ENCODE results near the gene TNFRSF21.

The TNFRSF21 gene

GRCh38 chr6:47254051-47254450 lies 55.7 kb downstream of the TNFRSF21 start:
- no peak for TF ChIP-seq TEAD4 (IDR thresholded peaks at IDR 0.05)
- no peak for TF ChIP-seq REST (IDR thresholded peaks at IDR 0.05; ENCODE audit: low read depth)
- no peak for TF ChIP-seq TCF12 (IDR thresholded peaks at IDR 0.05; ENCODE audit: low read depth)
- TF ChIP-seq EP300 (IDR thresholded peaks at IDR 0.05; ENCODE audit: borderline replicate concordance), result no peak
- no peak for TF ChIP-seq FOXM1 (IDR thresholded peaks at IDR 0.05; ENCODE audit: borderline replicate concordance, low read depth)
- no peak for TF ChIP-seq NFIC (IDR thresholded peaks at IDR 0.05)
- TF ChIP-seq CREB1 (IDR thresholded peaks at IDR 0.05; ENCODE audit: low read depth), result no peak
- TF ChIP-seq YY1 (IDR thresholded peaks at IDR 0.05; ENCODE audit: low read depth), result no peak
- TF ChIP-seq, protein P1, sequence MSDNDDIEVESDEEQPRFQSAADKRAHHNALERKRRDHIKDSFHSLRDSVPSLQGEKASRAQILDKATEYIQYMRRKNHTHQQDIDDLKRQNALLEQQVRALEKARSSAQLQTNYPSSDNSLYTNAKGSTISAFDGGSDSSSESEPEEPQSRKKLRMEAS (IDR thresholded peaks at IDR 0.05), result no peak
- TF ChIP-seq EGR1 (IDR thresholded peaks at IDR 0.05), result no peak
- no peak for TF ChIP-seq CEBPB (IDR thresholded peaks at IDR 0.05)
- no peak for TF ChIP-seq TAF1 (IDR thresholded peaks at IDR 0.05; ENCODE audit: low read depth)
- no peak for TF ChIP-seq RAD21 (IDR thresholded peaks at IDR 0.05; ENCODE audit: low read depth)
- no peak for TF ChIP-seq ZBTB7A (IDR thresholded peaks at IDR 0.05; ENCODE audit: low read depth)
- TF ChIP-seq, protein P2, sequence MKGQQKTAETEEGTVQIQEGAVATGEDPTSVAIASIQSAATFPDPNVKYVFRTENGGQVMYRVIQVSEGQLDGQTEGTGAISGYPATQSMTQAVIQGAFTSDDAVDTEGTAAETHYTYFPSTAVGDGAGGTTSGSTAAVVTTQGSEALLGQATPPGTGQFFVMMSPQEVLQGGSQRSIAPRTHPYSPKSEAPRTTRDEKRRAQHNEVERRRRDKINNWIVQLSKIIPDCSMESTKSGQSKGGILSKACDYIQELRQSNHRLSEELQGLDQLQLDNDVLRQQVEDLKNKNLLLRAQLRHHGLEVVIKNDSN (IDR thresholded peaks at IDR 0.05), result no peak

- TF ChIP-seq EGR1 (IDR thresholded peaks at IDR 0.05), result no peak
Measured at GRCh38 chr6:47253136-47253535, 56.6 kb downstream of the TNFRSF21 start.

DNA sequence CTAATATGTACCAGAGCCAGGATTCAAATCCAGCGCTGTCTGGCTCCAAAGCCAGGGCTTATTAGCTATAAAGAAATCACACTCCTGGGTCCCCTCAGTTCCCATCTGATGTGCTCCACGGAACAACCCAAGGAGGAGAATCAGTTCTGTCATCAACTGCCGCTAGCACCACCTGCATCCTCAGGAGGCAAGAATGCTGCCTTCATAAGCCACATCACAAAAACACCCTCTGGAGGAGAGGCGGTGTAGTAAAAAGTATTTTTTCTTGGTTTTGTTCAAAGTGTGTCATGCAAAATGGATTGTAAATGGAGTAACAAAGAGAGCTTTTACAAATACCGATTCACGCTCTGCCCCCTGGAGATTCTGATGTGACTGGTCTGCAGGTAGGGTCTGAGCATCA lies 57.1 kb downstream of the TNFRSF21 start:
- no peak for TF ChIP-seq FOXM1 (IDR thresholded peaks at IDR 0.05; ENCODE audit: borderline replicate concordance, low read depth)
- TF ChIP-seq CEBPB (IDR thresholded peaks at IDR 0.05), result no peak
- TF ChIP-seq YY1 (IDR thresholded peaks at IDR 0.05; ENCODE audit: low read depth), result no peak
- no peak for TF ChIP-seq NFIC (IDR thresholded peaks at IDR 0.05)
- TF ChIP-seq RAD21 (IDR thresholded peaks at IDR 0.05; ENCODE audit: low read depth), result no peak
- no peak for TF ChIP-seq EGR1 (IDR thresholded peaks at IDR 0.05)

- TF ChIP-seq, protein P2 (IDR thresholded peaks at IDR 0.05), result no peak
- TF ChIP-seq TCF12 (IDR thresholded peaks at IDR 0.05; ENCODE audit: low read depth), result no peak
- no peak for TF ChIP-seq EGR1 (IDR thresholded peaks at IDR 0.05)
- TF ChIP-seq ZBTB7A (IDR thresholded peaks at IDR 0.05; ENCODE audit: low read depth), result no peak
- no peak for TF ChIP-seq RAD21 (IDR thresholded peaks at IDR 0.05; ENCODE audit: low read depth)
- no peak for TF ChIP-seq EP300 (IDR thresholded peaks at IDR 0.05; ENCODE audit: borderline replicate concordance)
- TF ChIP-seq FOXM1 (IDR thresholded peaks at IDR 0.05; ENCODE audit: borderline replicate concordance, low read depth), result no peak
- TF ChIP-seq CREB1 (IDR thresholded peaks at IDR 0.05; ENCODE audit: low read depth), result no peak
- TF ChIP-seq, protein P1 (IDR thresholded peaks at IDR 0.05), result no peak
- TF ChIP-seq TAF1 (IDR thresholded peaks at IDR 0.05; ENCODE audit: low read depth), result no peak
Measured at GRCh38 chr6:47251396-47251795, 58.3 kb downstream of the TNFRSF21 start.

DNA sequence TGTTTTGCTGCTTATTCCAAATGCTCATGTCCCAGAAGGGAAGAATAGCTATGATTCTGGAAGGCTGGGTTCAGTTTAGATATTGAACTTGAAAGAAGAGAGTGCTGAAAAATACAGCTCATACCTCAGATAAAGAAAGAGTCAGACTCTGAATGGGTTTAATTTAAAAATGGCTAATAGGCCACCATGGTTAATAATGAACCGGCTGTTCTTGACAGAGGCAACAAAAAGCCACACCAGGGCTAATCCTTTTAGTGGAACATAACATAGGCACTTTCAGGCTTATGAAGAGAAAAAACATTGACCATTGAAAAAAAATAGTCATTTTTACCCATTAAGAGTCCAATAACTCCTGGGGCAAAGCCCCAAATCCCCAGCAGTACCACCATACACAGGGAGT lies 59.4 kb downstream of the TNFRSF21 start:
- TF ChIP-seq, protein P1 (IDR thresholded peaks at IDR 0.05), result no peak
- TF ChIP-seq NFIC (IDR thresholded peaks at IDR 0.05), result no peak
- no peak for TF ChIP-seq EGR1 (IDR thresholded peaks at IDR 0.05)
- TF ChIP-seq REST (IDR thresholded peaks at IDR 0.05; ENCODE audit: low read depth), result no peak
- TF ChIP-seq EP300 (IDR thresholded peaks at IDR 0.05; ENCODE audit: borderline replicate concordance), result no peak
- TF ChIP-seq CREB1 (IDR thresholded peaks at IDR 0.05; ENCODE audit: low read depth), result no peak
- no peak for TF ChIP-seq FOXM1 (IDR thresholded peaks at IDR 0.05; ENCODE audit: borderline replicate concordance, low read depth)
- no peak for TF ChIP-seq RAD21 (IDR thresholded peaks at IDR 0.05; ENCODE audit: low read depth)
- TF ChIP-seq, protein P2 (IDR thresholded peaks at IDR 0.05), result no peak
- no peak for TF ChIP-seq TAF1 (IDR thresholded peaks at IDR 0.05; ENCODE audit: low read depth)

- no peak for TF ChIP-seq ZBTB7A (IDR thresholded peaks at IDR 0.05; ENCODE audit: low read depth)
- no peak for TF ChIP-seq CREB1 (IDR thresholded peaks at IDR 0.05; ENCODE audit: low read depth)
- TF ChIP-seq, protein P1 (IDR thresholded peaks at IDR 0.05), result no peak
- TF ChIP-seq FOXM1 (IDR thresholded peaks at IDR 0.05; ENCODE audit: borderline replicate concordance, low read depth), result no peak
- TF ChIP-seq RAD21 (IDR thresholded peaks at IDR 0.05; ENCODE audit: low read depth), result no peak
- TF ChIP-seq TAF1 (IDR thresholded peaks at IDR 0.05; ENCODE audit: low read depth), result no peak
- TF ChIP-seq TEAD4 (IDR thresholded peaks at IDR 0.05), result no peak
- TF ChIP-seq EGR1 (IDR thresholded peaks at IDR 0.05), result no peak
- no peak for TF ChIP-seq CEBPB (IDR thresholded peaks at IDR 0.05)
- TF ChIP-seq TCF12 (IDR thresholded peaks at IDR 0.05; ENCODE audit: low read depth), result no peak
- no peak for TF ChIP-seq REST (IDR thresholded peaks at IDR 0.05; ENCODE audit: low read depth)
- no peak for TF ChIP-seq NFIC (IDR thresholded peaks at IDR 0.05)
- TF ChIP-seq, protein P2 (IDR thresholded peaks at IDR 0.05), result no peak
- no peak for TF ChIP-seq YY1 (IDR thresholded peaks at IDR 0.05; ENCODE audit: low read depth)
- TF ChIP-seq EP300 (IDR thresholded peaks at IDR 0.05; ENCODE audit: borderline replicate concordance), result no peak
Measured at GRCh38 chr6:47248446-47248845, 61.3 kb downstream of the TNFRSF21 start.

All from Ishikawa (cell line).